HFFc6 (cell line): ENCODE data around the gene ANKRD55. TPM values are rescaled to one million over a fixed set of nuclear protein-coding genes. Genes with fewer than 3 reads are reported as not detected.
"Not testable (repeated sequence)": the region's sequence is repeated elsewhere in the genome, so short reads cannot be mapped to it uniquely, and the experiment has no call there.

ENCODE experiments used
- DNase-seq: peaks from one replicate; pipeline ENCODE4 v3.0.0-alpha.2; 2018
- H3K27ac Mint-ChIP-seq: 2 replicates; pipeline ENCODE4 v1.8.0; 2020; ENCODE audit warnings: mild to moderate bottlenecking, mixed read lengths
- H3K27me3 Mint-ChIP-seq: 2 replicates; pipeline ENCODE4 v1.8.0; 2021; ENCODE audit warnings: mild to moderate bottlenecking, moderate library complexity, mixed read lengths; ENCODE audit not compliant: insufficient read depth
- H3K36me3 Mint-ChIP-seq: 2 replicates; pipeline ENCODE4 v1.8.0; 2021; ENCODE audit warnings: low read depth, mixed read lengths
- H3K4me1 Mint-ChIP-seq: 2 replicates; pipeline ENCODE4 v1.8.0; 2020; ENCODE audit warnings: low read depth, mixed read lengths
- H3K4me3 Mint-ChIP-seq: 2 replicates; pipeline ENCODE4 v1.8.0; 2020; ENCODE audit warnings: mild to moderate bottlenecking, moderate library complexity, mixed read lengths
- H3K9me3 Mint-ChIP-seq: 2 replicates; pipeline ENCODE4 v1.8.0; 2020; ENCODE audit warnings: mild to moderate bottlenecking, mixed read lengths
- CTCF ChIP-seq: fragments of 200-600 bp; sonication (generic); IDR thresholded peaks from 2 replicates; pipeline ENCODE4 v1.5.0; 2021; ENCODE audit warnings: antibody characterized with exemption, mild to moderate bottlenecking
- total RNA-seq, 6 experiments: library from RNA; stranded (reverse); fragmentation: NEBNext Ultra II Directional; extraction: Animal tissue kit (Norgen Biotek cat#: 25700); gene quantifications; 2 replicates in 1 of 6; 3 replicates in 5 of 6; pipeline ENCODE4 v1.2.3, GENCODE V29; 2021

ANKRD55 gene
- total RNA-seq, 6 experiments from 2014 or later: not detected

GRCh38 chr5:56159521-56159947 is 73.6 kb downstream of the ANKRD55 start:
- no peak for TF ChIP-seq CTCF
- peaks cover 13% of the 10 kb centered on the region; the same call in 1 of the 2 replicates for H3K4me1 Mint-ChIP-seq
- H3K4me3 Mint-ChIP-seq: no peak overlapping the region
- H3K27ac Mint-ChIP-seq: no peak overlapping the region
- no peaks in the 10 kb centered on the region for H3K36me3 Mint-ChIP-seq
- DNase-seq: no peak
- no peaks in the 10 kb centered on the region for H3K9me3 Mint-ChIP-seq
- peaks cover 4% of the 10 kb centered on the region for H3K27me3 Mint-ChIP-seq

- Mint-ChIP-seq H3K4me3 (no peak overlapping the region), H3K27ac (no peak overlapping the region), H3K4me1 (peaks cover 13% of the 10 kb centered on the region; the same call in 1 of the 2 replicates), H3K36me3 (no peaks in the 10 kb centered on the region), H3K27me3 (peaks cover 4% of the 10 kb centered on the region), H3K9me3 (no peaks in the 10 kb centered on the region)
- DNase-seq: no peak
- no peak for TF ChIP-seq CTCF
Observed at GRCh38 chr5:56158331-56158960, 74.7 kb downstream of the ANKRD55 start.

- H3K9me3 Mint-ChIP-seq, H3K4me3 Mint-ChIP-seq, H3K27me3 Mint-ChIP-seq, DNase-seq, H3K36me3 Mint-ChIP-seq: not testable (repeated sequence)
- Mint-ChIP-seq H3K27ac (peak overlapping the region; percentile 38), H3K4me1 (peaks cover 19% of the 10 kb centered on the region)
Observed at GRCh38 chr5:56157191-56157621, 75.9 kb downstream of the ANKRD55 start.

- Mint-ChIP-seq H3K27ac (peak overlapping the region; percentile 38), H3K4me1 (peaks cover 22% of the 10 kb centered on the region)
- H3K9me3 Mint-ChIP-seq, H3K36me3 Mint-ChIP-seq, H3K27me3 Mint-ChIP-seq, H3K4me3 Mint-ChIP-seq, DNase-seq: not testable (repeated sequence)
Observed at GRCh38 chr5:56156585-56157190, 76.4 kb downstream of the ANKRD55 start.

GRCh38 chr5:56155992-56156584 is 77.0 kb downstream of the ANKRD55 start:
- H3K4me1 Mint-ChIP-seq: peaks cover 22% of the 10 kb centered on the region

More at GRCh38 chr5:56155992-56156584, 77.0 kb downstream of the ANKRD55 start:
- no peak for DNase-seq
- no peak overlapping the region for H3K4me3 Mint-ChIP-seq
- TF ChIP-seq CTCF: no peak
- H3K27ac Mint-ChIP-seq: no peak overlapping the region
- H3K27me3 Mint-ChIP-seq: 0 out of 2 replicates have a peak, but pooled peaks cover 3% of the 10 kb centered on the region
- no peaks in the 10 kb centered on the region for H3K9me3 Mint-ChIP-seq
- no peaks in the 10 kb centered on the region for H3K36me3 Mint-ChIP-seq
